Measurements from ENCODE around the gene PNMT. TPM values are rescaled to one million over a fixed set of nuclear protein-coding genes. Genes with fewer than 3 reads are reported as not detected.
A peak's percentile ranks its signal among the peaks of the same experiment; 100 is the strongest.

PNMT gene
- total and polyA plus RNA-seq, 10 donors = 0.28 to 2.4 (median 0.65) TPM; not detected in 4

DNA sequence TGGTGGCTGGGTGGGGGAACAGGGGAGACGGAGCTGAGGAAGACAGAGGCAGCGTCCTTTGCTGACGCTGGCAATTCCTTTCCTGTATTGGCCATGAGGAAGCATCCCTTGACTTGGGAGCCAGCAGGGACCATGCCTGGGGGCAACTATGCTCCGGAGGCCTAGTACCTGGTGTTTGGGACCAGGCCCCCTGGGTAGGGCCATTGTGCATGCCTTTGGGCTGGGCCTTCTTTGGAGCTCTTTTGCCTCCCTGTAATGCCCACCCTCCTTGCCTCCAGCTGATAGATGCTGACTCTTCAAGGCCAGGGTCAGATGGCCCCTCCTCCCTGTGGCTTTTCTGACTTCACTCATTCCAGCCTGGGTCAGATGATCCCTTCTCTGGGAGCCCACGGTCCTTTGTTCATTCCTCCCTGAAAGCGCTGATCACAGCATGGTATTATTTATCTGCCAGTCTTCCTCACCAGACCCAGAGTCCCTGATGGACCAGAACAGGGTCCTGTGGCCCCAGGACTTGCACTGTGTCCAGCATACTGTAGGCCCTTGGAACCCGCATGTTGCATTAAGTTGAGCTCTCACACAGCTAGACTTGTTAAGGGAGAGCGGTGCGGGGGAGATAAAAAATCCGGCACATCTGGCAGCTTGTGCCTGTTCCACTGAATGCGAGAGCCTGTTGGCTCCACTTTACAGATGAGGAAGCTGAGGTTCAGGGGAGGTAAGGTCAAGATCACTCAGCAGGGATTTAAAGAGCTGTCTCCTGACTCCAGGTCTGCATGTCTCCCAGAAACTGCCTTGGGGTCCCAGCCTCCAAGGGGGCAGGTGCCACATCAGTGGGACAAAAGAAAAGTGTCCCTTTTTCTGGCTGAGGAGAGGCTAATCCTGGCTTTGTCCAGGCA lies 28.4 kb upstream of the PNMT start:
- intact Hi-C loops (cut with DNase I; ENCODE audit: low total_unique reads) = no loop called here
- H3K4me3 ChIP-seq = peak overlapping the region in 1 of 8 donors; percentile 1

DNA sequence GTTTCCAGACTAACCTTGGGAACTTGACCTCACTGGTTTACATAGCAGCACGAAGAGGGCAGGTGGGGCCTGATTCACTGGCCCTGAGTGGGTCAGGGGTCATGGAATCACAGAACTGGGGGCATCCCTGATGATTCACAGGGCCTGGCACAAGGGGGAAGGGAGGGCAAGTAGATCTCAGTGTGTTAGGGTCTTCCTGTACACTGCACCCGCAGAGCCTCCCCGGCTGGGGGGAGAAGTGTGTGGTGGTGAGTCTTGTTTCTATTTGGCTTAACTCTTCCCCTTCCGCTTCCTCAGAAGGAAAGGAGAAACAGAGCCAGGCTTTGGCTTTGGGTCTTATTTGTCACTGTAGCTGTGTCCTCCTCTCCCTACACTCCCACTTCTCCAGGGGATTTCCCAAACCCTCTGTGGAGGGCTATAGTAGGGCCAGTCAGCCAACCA lies 27.6 kb upstream of the PNMT start:
- DNase-seq = no peak
- 25 to 32% (median 27%) methylated on average over 4 of the region's 4 CpGs for WGBS, 5 donors
- H3K4me1 ChIP-seq = peaks cover 51 to 95% (median 82%) of the 10 kb centered on the region in 6 donors
- TF ChIP-seq POLR2AphosphoS5 (IDR thresholded peaks at IDR 0.05) = no peak
- TF ChIP-seq, protein P1, sequence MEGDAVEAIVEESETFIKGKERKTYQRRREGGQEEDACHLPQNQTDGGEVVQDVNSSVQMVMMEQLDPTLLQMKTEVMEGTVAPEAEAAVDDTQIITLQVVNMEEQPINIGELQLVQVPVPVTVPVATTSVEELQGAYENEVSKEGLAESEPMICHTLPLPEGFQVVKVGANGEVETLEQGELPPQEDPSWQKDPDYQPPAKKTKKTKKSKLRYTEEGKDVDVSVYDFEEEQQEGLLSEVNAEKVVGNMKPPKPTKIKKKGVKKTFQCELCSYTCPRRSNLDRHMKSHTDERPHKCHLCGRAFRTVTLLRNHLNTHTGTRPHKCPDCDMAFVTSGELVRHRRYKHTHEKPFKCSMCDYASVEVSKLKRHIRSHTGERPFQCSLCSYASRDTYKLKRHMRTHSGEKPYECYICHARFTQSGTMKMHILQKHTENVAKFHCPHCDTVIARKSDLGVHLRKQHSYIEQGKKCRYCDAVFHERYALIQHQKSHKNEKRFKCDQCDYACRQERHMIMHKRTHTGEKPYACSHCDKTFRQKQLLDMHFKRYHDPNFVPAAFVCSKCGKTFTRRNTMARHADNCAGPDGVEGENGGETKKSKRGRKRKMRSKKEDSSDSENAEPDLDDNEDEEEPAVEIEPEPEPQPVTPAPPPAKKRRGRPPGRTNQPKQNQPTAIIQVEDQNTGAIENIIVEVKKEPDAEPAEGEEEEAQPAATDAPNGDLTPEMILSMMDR (IDR thresholded peaks at IDR 0.05 in 8 of 11, conservative IDR thresholded peaks at IDR 0.05 in 3 of 11) = no peak
- no peak for TF ChIP-seq POLR2A (IDR thresholded peaks at IDR 0.05)
- peak overlapping the region in 3 of 8 donors; percentile 13 to 29 (median 29) for H3K27ac ChIP-seq
- H3K9me3 ChIP-seq = no peaks in the 10 kb centered on the region
- peaks cover 0 to 11% (median 0%) of the 10 kb centered on the region in 6 donors for H3K36me3 ChIP-seq
- no peaks in the 10 kb centered on the region for H3K27me3 ChIP-seq (replicated peaks in 1 of 7)
- peak overlapping the region in 1 of 8 donors; percentile 1 for H3K4me3 ChIP-seq
- intact Hi-C loops (cut with DNase I; ENCODE audit: low total_unique reads) = no loop called here

More for the DNA sequence above, 28.4 kb upstream of the PNMT start:
- no peaks in the 10 kb centered on the region for H3K27me3 ChIP-seq (replicated peaks in 1 of 7)
- no peak for DNase-seq
- H3K4me1 ChIP-seq = peaks cover 52 to 95% (median 87%) of the 10 kb centered on the region in 6 donors
- 80 to 86% (median 85%) methylated on average over 11 of the region's 11 CpGs for WGBS, 5 donors
- no peaks in the 10 kb centered on the region for H3K9me3 ChIP-seq
- peaks cover 0 to 5% (median 0%) of the 10 kb centered on the region in 6 donors for H3K36me3 ChIP-seq
- peak overlapping the region in 3 of 8 donors; percentile 13 to 33 (median 29) for H3K27ac ChIP-seq
- TF ChIP-seq, protein P1 (IDR thresholded peaks at IDR 0.05 in 8 of 11, conservative IDR thresholded peaks at IDR 0.05 in 3 of 11) = no peak
- no peak for TF ChIP-seq POLR2AphosphoS5 (IDR thresholded peaks at IDR 0.05)
- no peak for TF ChIP-seq POLR2A (IDR thresholded peaks at IDR 0.05)

DNA sequence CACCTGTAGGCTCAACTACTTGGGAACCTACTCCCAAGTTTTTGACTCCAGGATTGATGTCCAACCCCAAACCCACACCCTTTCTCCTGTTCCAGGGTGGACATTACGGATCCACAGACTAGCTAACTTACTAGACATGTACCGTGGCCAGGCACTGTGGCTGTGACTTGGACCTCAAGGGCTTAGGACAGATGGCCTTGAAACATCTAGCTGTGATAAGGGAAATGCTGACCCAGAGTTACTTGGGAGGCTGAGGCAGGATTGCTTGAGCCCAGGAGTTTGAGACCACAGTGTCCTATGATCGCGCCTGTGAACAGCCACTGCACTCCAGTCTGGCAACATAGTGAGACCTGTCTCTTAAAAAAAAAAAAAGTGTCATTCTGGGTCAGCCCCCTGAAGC lies 27.2 kb upstream of the PNMT start:
- WGBS, 5 donors = 83 to 91% (median 90%) methylated on average over 4 of the region's 4 CpGs
- Histone ChIP-seq H3K36me3 (peaks cover 0 to 13% (median 0%) of the 10 kb centered on the region in 6 donors), H3K9me3 (no peaks in the 10 kb centered on the region), H3K4me1 (peaks cover 51 to 93% (median 79%) of the 10 kb centered on the region in 6 donors), H3K27ac (peak overlapping the region in 3 of 8 donors; percentile 13 to 46 (median 29)), H3K4me3 (peak overlapping the region in 1 of 8 donors; percentile 1), H3K27me3 (replicated peaks in 1 of 7) (no peaks in the 10 kb centered on the region)
- intact Hi-C loops (cut with DNase I; ENCODE audit: low total_unique reads) = no loop called here
- no peak for DNase-seq
- TF ChIP-seq, protein P1 (IDR thresholded peaks at IDR 0.05 in 8 of 11, conservative IDR thresholded peaks at IDR 0.05 in 3 of 11) = no peak
- no peak for TF ChIP-seq POLR2AphosphoS5 (IDR thresholded peaks at IDR 0.05)
- no peak for TF ChIP-seq POLR2A (IDR thresholded peaks at IDR 0.05)

DNA sequence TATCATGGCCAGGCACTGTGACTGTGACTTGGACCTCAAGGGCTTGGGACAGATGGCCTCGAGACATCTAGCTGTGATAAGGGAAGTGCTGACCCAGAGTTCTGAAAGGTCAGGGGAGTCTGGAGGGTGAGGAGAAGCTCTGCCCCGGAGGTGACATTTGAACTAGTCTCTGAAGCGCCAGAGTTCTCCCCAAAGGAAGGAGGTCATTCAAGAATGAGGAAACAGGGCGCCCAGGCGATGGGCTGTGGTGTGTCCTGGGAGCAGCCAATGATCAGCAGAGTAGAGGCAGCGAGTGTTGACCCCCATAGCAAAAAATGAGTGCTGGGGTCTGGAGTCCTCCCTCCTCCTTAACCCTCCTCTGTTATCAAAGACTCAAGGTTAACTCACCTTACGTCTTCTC lies 26.4 kb upstream of the PNMT start:
- H3K4me3 ChIP-seq = no peak overlapping the region
- DNase-seq = no peak
- peak overlapping the region in 2 of 8 donors; percentile 18 to 46 for H3K27ac ChIP-seq
- TF ChIP-seq POLR2A (IDR thresholded peaks at IDR 0.05) (no peak), POLR2AphosphoS5 (IDR thresholded peaks at IDR 0.05) (peak in 1 of 3 donors; percentile 5)
- TF ChIP-seq, protein P1 (IDR thresholded peaks at IDR 0.05 in 8 of 11, conservative IDR thresholded peaks at IDR 0.05 in 3 of 11) = no peak
- H3K9me3 ChIP-seq = no peaks in the 10 kb centered on the region
- intact Hi-C loops (cut with DNase I; ENCODE audit: low total_unique reads) = no loop called here
- H3K4me1 ChIP-seq = peaks cover 46 to 94% (median 72%) of the 10 kb centered on the region in 6 donors
- peaks cover 0 to 21% (median 0%) of the 10 kb centered on the region in 6 donors for H3K36me3 ChIP-seq
- WGBS, 5 donors = 52 to 70% (median 56%) methylated on average over 7 of the region's 7 CpGs
- no peaks in the 10 kb centered on the region for H3K27me3 ChIP-seq (replicated peaks in 1 of 7)

Measured in spleen (tissue), 11 donors.